Activated CD8-positive, alpha-beta T cell treated with anti-CD3 and anti-CD28 coated beads for 36 hours (primary cell): ENCODE measurements around the gene NKPD1. TPM values are rescaled to one million over a fixed set of nuclear protein-coding genes. Genes with fewer than 3 reads are reported as not detected.
A peak's percentile ranks its signal among the peaks of the same experiment; 100 is the strongest.

ENCODE experiments used
- ATAC-seq: fragments of 200-7000 bp; cut with Tn5 transposase; one replicate; pipeline ENCODE4 v1.10.0; 2021; ENCODE audit warnings: mild to moderate bottlenecking, moderate library complexity
- CTCF ChIA-PET: fragments of 350-600 bp; sonication (Branson Sonifier 250); formaldehyde crosslinking; loops from one replicate; lab custom pipeline; 2021; ENCODE audit warnings: antibody characterized with exemption; lab: Charles Lee
- POLR2A ChIA-PET: fragments of 350-600 bp; sonication (Branson Sonifier 250); formaldehyde crosslinking; loops from one replicate; lab custom pipeline; 2021; ENCODE audit warnings: antibody characterized with exemption; lab: Charles Lee
- DNase-seq: peaks from one replicate; pipeline ENCODE4 v3.0.0-alpha.2; 2020
- H3K27ac Mint-ChIP-seq: one replicate; pipeline ENCODE4 v1.8.0; 2021; ENCODE audit warnings: mild to moderate bottlenecking, mixed read lengths
- H3K27me3 Mint-ChIP-seq: one replicate; pipeline ENCODE4 v1.8.0; 2021; ENCODE audit warnings: mixed read lengths
- H3K36me3 Mint-ChIP-seq: one replicate; pipeline ENCODE4 v1.8.0; 2021; ENCODE audit warnings: low read depth, mixed read lengths
- H3K4me1 Mint-ChIP-seq: one replicate; pipeline ENCODE4 v1.8.0; 2021; ENCODE audit warnings: low read depth, mixed read lengths
- H3K4me3 Mint-ChIP-seq: one replicate; pipeline ENCODE4 v1.8.0; 2021; ENCODE audit warnings: mild to moderate bottlenecking, moderate library complexity, mixed read lengths
- H3K9me3 Mint-ChIP-seq: one replicate; pipeline ENCODE4 v1.8.0; 2021; ENCODE audit warnings: mixed read lengths
- CTCF ChIP-seq: fragments of 200-600 bp; IDR thresholded peaks from one replicate; pipeline ENCODE4 v1.8.0; 2022; ENCODE audit warnings: antibody characterized with exemption, mild to moderate bottlenecking
- intact Hi-C: fragments of 100-400 bp; cut with micrococcal nuclease; formaldehyde crosslinking; loops from one replicate; pipeline ENCODE4 v1.10.0; 2022
- total RNA-seq, 2 experiments: library from RNA; stranded (reverse); gene quantifications; one replicate each; pipeline ENCODE4 v1.2.3, GENCODE V29; 2021

NKPD1 gene
- total RNA-seq, 2 experiments from 2014 or later: 0.07 to 0.16 TPM

DNA sequence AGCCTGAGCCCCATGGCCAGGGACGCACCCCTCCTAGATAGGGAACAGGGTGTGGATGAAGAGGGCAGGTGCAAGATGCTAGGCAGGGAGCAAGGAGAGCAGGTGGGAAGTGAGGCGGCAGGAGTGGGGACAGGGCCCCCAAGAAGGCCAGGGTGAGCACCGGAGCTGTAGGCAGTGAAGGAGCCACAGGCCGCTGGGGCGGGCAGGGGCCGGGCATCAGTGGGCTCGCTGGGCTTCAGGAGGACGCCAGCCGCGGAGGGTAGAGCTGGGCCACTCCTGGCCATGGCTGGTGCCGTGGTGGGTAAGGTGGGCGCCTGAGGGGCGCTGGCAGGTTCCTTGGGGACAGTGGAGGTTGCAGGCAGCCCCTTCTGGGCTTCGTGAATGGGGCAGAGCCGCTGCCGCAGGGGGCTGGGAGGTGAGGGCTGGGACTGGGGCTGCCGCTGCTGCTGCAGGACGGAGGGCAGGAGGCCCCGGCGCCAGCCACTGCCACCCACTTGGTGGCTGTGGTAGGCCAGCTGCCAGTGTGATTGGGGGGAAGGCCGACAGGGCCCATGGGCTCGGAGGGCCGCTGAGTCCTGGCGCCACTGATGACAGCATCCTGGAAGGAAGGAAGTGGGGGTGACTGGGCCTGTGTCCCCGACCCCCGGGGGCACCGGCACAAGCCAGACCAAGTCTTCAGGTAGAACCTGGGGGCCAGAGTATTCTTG lies 2.1 kb downstream of the NKPD1 start:
- no peak overlapping the region for H3K4me3 Mint-ChIP-seq
- H3K27ac Mint-ChIP-seq: no peak overlapping the region
- intact Hi-C loops: no loop called here
- POLR2A ChIA-PET: interaction anchor here (0.9 to 1.7 kb wide), 3 partner anchors 9 to 41 kb away, joined by 3 to 5 read pairs (median 4); partner anchors contain the start of genes BLOC1S3 and TRAPPC6A
- peaks cover 17% of the 10 kb centered on the region for H3K27me3 Mint-ChIP-seq
- CTCF ChIA-PET: no interaction called here
- DNase-seq (no peak), ATAC-seq (no peak)
- no peak for TF ChIP-seq CTCF
- no peaks in the 10 kb centered on the region for H3K9me3 Mint-ChIP-seq
- H3K36me3 Mint-ChIP-seq: peaks cover 2% of the 10 kb centered on the region
- H3K4me1 Mint-ChIP-seq: peaks cover 11% of the 10 kb centered on the region

- Mint-ChIP-seq H3K27me3 (peaks cover 23% of the 10 kb centered on the region), H3K4me1 (peaks cover 14% of the 10 kb centered on the region), H3K27ac (no peak overlapping the region), H3K36me3 (peaks cover 7% of the 10 kb centered on the region), H3K4me3 (no peak overlapping the region), H3K9me3 (peaks cover 2% of the 10 kb centered on the region)
- intact Hi-C loops: no loop called here
- TF ChIP-seq CTCF: no peak
- ChIA-PET CTCF (interaction anchor here (1.5 kb wide), 1 partner anchor 30 kb away, joined by 3 read pairs; no protein-coding TSS in a partner anchor), POLR2A (interaction anchor here (1.2 kb wide), 1 partner anchor 22 kb away, joined by 3 read pairs; the partner anchor contains the start of gene BLOC1S3)
- ATAC-seq (no peak), DNase-seq (no peak)
Observed at GRCh38 chr19:45156751-45157150, 4.0 kb downstream of the NKPD1 start.

- ChIA-PET CTCF (interaction anchor here (1.4 to 1.5 kb wide), 2 partner anchors 31 kb away, joined by 3 to 4 read pairs; no protein-coding TSS in a partner anchor), POLR2A (interaction anchor here (1.2 kb wide), 1 partner anchor 23 kb away, joined by 3 read pairs; the partner anchor contains the start of gene BLOC1S3)
- no peak for TF ChIP-seq CTCF
- no peak for ATAC-seq
- Mint-ChIP-seq H3K4me3 (no peak overlapping the region), H3K27ac (no peak overlapping the region), H3K4me1 (peaks cover 19% of the 10 kb centered on the region), H3K9me3 (peaks cover 2% of the 10 kb centered on the region), H3K36me3 (peaks cover 7% of the 10 kb centered on the region), H3K27me3 (peaks cover 27% of the 10 kb centered on the region)
- intact Hi-C loops: no loop called here
- no peak for DNase-seq
Observed at GRCh38 chr19:45156011-45156630, 4.7 kb downstream of the NKPD1 start.

- H3K4me3 Mint-ChIP-seq: no peak overlapping the region
- H3K9me3 Mint-ChIP-seq: peaks cover 2% of the 10 kb centered on the region
- ChIA-PET POLR2A (interaction anchor here (0.7 to 1.5 kb wide), 4 partner anchors 11 to 365 kb away, joined by 3 to 5 read pairs (median 5); partner anchors contain the start of gene BLOC1S3), CTCF (interaction anchor here (1.4 to 2.6 kb wide), 2 partner anchors 27 to 29 kb away, joined by 4 to 6 read pairs; no protein-coding TSS in a partner anchor)
- no peak for TF ChIP-seq CTCF
- peak; percentile 50 for DNase-seq
- H3K36me3 Mint-ChIP-seq: peaks cover 7% of the 10 kb centered on the region
- H3K4me1 Mint-ChIP-seq: peaks cover 23% of the 10 kb centered on the region
- H3K27me3 Mint-ChIP-seq: peaks cover 27% of the 10 kb centered on the region
- H3K27ac Mint-ChIP-seq: no peak overlapping the region
- no peak for ATAC-seq
- intact Hi-C loops: no loop called here
Observed at GRCh38 chr19:45154064-45154827, 6.5 kb downstream of the NKPD1 start.
